ENCODE results near the gene WWOX.

DNA sequence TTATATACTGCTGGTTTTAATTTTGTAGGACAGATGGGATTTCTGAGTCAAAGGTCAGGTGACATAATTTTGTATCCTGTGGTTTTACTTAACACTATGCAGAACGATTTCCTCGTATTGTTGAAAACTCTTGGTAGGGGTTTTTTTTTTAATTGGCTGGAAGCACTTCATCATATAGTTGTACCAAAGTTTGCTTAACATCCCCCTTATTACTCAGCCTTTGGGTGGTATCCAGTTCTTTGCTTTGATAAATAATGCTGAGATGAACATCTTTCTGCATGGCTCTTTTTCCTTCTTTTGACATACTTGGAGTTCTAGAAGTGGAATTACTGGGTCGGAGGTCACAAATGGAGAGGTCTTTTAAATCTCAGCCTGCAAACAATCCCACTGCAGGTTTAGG is 1082.0 kb downstream of the WWOX start:
- TF ChIP-seq, protein P1, sequence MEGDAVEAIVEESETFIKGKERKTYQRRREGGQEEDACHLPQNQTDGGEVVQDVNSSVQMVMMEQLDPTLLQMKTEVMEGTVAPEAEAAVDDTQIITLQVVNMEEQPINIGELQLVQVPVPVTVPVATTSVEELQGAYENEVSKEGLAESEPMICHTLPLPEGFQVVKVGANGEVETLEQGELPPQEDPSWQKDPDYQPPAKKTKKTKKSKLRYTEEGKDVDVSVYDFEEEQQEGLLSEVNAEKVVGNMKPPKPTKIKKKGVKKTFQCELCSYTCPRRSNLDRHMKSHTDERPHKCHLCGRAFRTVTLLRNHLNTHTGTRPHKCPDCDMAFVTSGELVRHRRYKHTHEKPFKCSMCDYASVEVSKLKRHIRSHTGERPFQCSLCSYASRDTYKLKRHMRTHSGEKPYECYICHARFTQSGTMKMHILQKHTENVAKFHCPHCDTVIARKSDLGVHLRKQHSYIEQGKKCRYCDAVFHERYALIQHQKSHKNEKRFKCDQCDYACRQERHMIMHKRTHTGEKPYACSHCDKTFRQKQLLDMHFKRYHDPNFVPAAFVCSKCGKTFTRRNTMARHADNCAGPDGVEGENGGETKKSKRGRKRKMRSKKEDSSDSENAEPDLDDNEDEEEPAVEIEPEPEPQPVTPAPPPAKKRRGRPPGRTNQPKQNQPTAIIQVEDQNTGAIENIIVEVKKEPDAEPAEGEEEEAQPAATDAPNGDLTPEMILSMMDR (IDR thresholded peaks at IDR 0.05): no peak
- no peak for TF ChIP-seq POLR2A (IDR thresholded peaks at IDR 0.05)
